Stimulated activated CD8-positive, alpha-beta memory T cell treated with anti-CD3 and anti-CD28 coated beads, Interleukin-15, amount 100 ng/mL, for 4 hours (primary cell): ENCODE measurements around the gene PPP1R12B.
"Not testable (repeated sequence)": the region's sequence is repeated elsewhere in the genome, so short reads cannot be mapped to it uniquely, and the experiment has no call there.

Experiments used
- DNase-seq, 2 donors: peaks; one replicate each; pipeline ENCODE4 v3.0.0-alpha.2; 2020; ENCODE audit warnings: low read depth in 2 of 2

PPP1R12B gene

GRCh38 chr1:202439308-202439707 is 90.8 kb downstream of the PPP1R12B start:
- DNase-seq: no peak

GRCh38 chr1:202448140-202448539 is 99.6 kb downstream of the PPP1R12B start:
- DNase-seq: not testable (repeated sequence)

GRCh38 chr1:202451641-202452040 is 103.1 kb downstream of the PPP1R12B start:
- DNase-seq: not testable (repeated sequence)

GRCh38 chr1:202452508-202452907 is 104.0 kb downstream of the PPP1R12B start:
- no peak for DNase-seq

- not testable (repeated sequence) for DNase-seq
Observed at GRCh38 chr1:202456372-202457169, 108.1 kb downstream of the PPP1R12B start.

- not testable (repeated sequence) for DNase-seq
Observed at GRCh38 chr1:202458651-202459050, 110.2 kb downstream of the PPP1R12B start.

GRCh38 chr1:202459470-202460142 is 111.1 kb downstream of the PPP1R12B start:
- DNase-seq: not testable (repeated sequence)

- DNase-seq: not testable (repeated sequence)
Observed at GRCh38 chr1:202460143-202460495, 111.6 kb downstream of the PPP1R12B start.

GRCh38 chr1:202462342-202463076 is 114.0 kb downstream of the PPP1R12B start:
- no peak for DNase-seq

- DNase-seq: not testable (repeated sequence)
Observed at GRCh38 chr1:202464153-202464742, 115.7 kb downstream of the PPP1R12B start.

GRCh38 chr1:202465644-202466270 is 117.3 kb downstream of the PPP1R12B start:
- not testable (repeated sequence) for DNase-seq

GRCh38 chr1:202466339-202466738 is 117.8 kb downstream of the PPP1R12B start:
- DNase-seq: not testable (repeated sequence)

- DNase-seq: not testable (repeated sequence)
Observed at GRCh38 chr1:202467381-202467780, 118.9 kb downstream of the PPP1R12B start.

- not testable (repeated sequence) for DNase-seq
Observed at GRCh38 chr1:202468695-202469094, 120.2 kb downstream of the PPP1R12B start.

- DNase-seq: not testable (repeated sequence)
Observed at GRCh38 chr1:202469123-202469522, 120.6 kb downstream of the PPP1R12B start.

- no peak for DNase-seq
Observed at GRCh38 chr1:202471246-202471645, 122.7 kb downstream of the PPP1R12B start.

- DNase-seq: not testable (repeated sequence)
Observed at GRCh38 chr1:202472347-202473124, 124.0 kb downstream of the PPP1R12B start.

GRCh38 chr1:202473266-202474045 is 125.0 kb downstream of the PPP1R12B start:
- DNase-seq: not testable (repeated sequence)

- DNase-seq: not testable (repeated sequence)
Observed at GRCh38 chr1:202479661-202480060, 131.2 kb downstream of the PPP1R12B start.

- DNase-seq: not testable (repeated sequence)
Observed at GRCh38 chr1:202480640-202481039, 132.1 kb downstream of the PPP1R12B start.
